ENCODE results near the gene CCNQ.

GRCh38 chrX:153646620-153647373, 47.9 kb upstream of the CCNQ start, which contains the start of gene DUSP9:
- TF ChIP-seq EZH2 (IDR thresholded peaks at IDR 0.05; ENCODE audit: insufficient read depth, poor library complexity, severe bottlenecking): no peak
- TF ChIP-seq EZH2phosphoT487 (IDR thresholded peaks at IDR 0.05; ENCODE audit: insufficient read depth, low read depth): no peak
